ENCODE data around the gene LRRC4C. TPM values are rescaled to one million over a fixed set of nuclear protein-coding genes. Genes with fewer than 3 reads are reported as not detected.

Gene LRRC4C
- total and polyA plus RNA-seq, 2 donors (not counting 1 experiment from before 2014, with no cell fraction given) = under 0.01 to 0.02 TPM

DNA sequence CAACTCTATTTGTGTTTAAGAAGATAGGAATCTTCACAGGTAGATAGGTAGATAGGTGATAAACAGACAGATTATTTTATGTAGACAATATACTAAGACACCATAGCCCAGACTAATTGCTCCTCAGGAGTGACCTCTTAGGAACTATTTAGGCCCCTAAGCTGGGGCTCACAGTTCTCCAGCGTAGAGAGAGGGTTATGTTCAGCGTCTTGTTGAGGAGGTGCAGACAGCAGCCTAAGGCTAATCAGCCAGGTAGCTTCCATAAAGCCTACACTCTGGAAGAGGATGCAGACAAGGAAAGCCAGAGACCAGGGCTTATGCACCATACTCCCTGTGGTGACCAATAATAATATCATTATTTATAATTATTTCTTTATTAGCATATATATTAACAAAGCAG is 705.2 kb downstream of the LRRC4C start:
- H4K20me1 ChIP-seq (ENCODE audit: control insufficient read depth, extremely low read depth, insufficient read depth, low read length) = no peaks in the 10 kb centered on the region
- no peak overlapping the region for H3K4me2 ChIP-seq (ENCODE audit: extremely low read depth, insufficient read depth, low read length)
- no peaks in the 10 kb centered on the region for H3K27me3 ChIP-seq (ENCODE audit: control insufficient read depth, insufficient read depth, low read length)
- no peaks in the 10 kb centered on the region for H3K79me2 ChIP-seq (ENCODE audit: control insufficient read depth, insufficient read depth, low read length)
- H3K9me3 ChIP-seq (ENCODE audit: control insufficient read depth, insufficient read depth, low read depth, low read length) = no peaks in the 10 kb centered on the region
- H2AFZ ChIP-seq (ENCODE audit: low read length) = no peak overlapping the region
- TF ChIP-seq, protein P1, sequence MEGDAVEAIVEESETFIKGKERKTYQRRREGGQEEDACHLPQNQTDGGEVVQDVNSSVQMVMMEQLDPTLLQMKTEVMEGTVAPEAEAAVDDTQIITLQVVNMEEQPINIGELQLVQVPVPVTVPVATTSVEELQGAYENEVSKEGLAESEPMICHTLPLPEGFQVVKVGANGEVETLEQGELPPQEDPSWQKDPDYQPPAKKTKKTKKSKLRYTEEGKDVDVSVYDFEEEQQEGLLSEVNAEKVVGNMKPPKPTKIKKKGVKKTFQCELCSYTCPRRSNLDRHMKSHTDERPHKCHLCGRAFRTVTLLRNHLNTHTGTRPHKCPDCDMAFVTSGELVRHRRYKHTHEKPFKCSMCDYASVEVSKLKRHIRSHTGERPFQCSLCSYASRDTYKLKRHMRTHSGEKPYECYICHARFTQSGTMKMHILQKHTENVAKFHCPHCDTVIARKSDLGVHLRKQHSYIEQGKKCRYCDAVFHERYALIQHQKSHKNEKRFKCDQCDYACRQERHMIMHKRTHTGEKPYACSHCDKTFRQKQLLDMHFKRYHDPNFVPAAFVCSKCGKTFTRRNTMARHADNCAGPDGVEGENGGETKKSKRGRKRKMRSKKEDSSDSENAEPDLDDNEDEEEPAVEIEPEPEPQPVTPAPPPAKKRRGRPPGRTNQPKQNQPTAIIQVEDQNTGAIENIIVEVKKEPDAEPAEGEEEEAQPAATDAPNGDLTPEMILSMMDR (conservative IDR thresholded peaks at IDR 0.05 in 1 of 2, IDR thresholded peaks at IDR 0.05 in 1 of 2; ENCODE audit: low read depth in 1 of 2, low read length in 2 of 2) = no peak
- no peak for TF ChIP-seq EZH2 (IDR thresholded peaks at IDR 0.05; ENCODE audit: low read length, missing control alignments)
- H3K4me3 ChIP-seq (replicated peaks in 1 of 4; ENCODE audit: control extremely low read depth in 1 of 4, insufficient read depth in 1 of 4, low read depth in 3 of 4, low read length in 4 of 4) = no peak overlapping the region
- H3K27ac ChIP-seq (ENCODE audit: insufficient read depth, low read length) = no peak overlapping the region
- DNase-seq (ENCODE audit: low read depth in 2 of 2) = no peak
- no peak overlapping the region for H3K9ac ChIP-seq (ENCODE audit: insufficient read depth, low read length)
- no peaks in the 10 kb centered on the region for H3K4me1 ChIP-seq (ENCODE audit: control insufficient read depth, extremely low read depth, insufficient read depth, low read length)
- H3K36me3 ChIP-seq (ENCODE audit: control insufficient read depth, insufficient read depth, low read length) = no peaks in the 10 kb centered on the region

DNA sequence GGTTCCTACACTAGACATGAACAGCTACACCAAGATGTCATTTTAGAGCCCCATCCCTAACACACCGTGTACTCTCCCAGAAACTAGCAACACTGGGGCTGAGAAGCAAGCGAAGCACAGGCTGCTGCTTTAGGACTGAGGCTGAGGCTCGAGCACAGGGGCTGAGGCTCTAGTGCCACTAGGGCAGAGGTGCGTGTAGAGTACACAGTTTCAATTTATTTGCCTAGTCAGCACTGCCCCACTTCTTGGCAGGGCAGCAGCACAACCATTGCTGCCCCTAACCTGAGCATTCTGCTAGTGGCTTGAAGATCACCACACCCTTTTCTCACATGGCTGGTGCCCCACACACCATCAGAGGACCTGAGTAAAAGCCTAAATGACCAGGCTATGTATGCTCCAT is 713.2 kb downstream of the LRRC4C start:
- TF ChIP-seq, protein P1 (conservative IDR thresholded peaks at IDR 0.05 in 1 of 2, IDR thresholded peaks at IDR 0.05 in 1 of 2; ENCODE audit: low read depth in 1 of 2, low read length in 2 of 2) = no peak
- TF ChIP-seq EZH2 (IDR thresholded peaks at IDR 0.05; ENCODE audit: low read length, missing control alignments) = no peak
- Histone ChIP-seq H3K4me3 (replicated peaks in 1 of 4; ENCODE audit: control extremely low read depth in 1 of 4, insufficient read depth in 1 of 4, low read depth in 3 of 4, low read length in 4 of 4) (no peak overlapping the region), H3K4me1 (ENCODE audit: control insufficient read depth, extremely low read depth, insufficient read depth, low read length) (no peaks in the 10 kb centered on the region), H3K27me3 (ENCODE audit: control insufficient read depth, insufficient read depth, low read length) (no peaks in the 10 kb centered on the region), H4K20me1 (ENCODE audit: control insufficient read depth, extremely low read depth, insufficient read depth, low read length) (no peaks in the 10 kb centered on the region), H2AFZ (ENCODE audit: low read length) (no peak overlapping the region), H3K36me3 (ENCODE audit: control insufficient read depth, insufficient read depth, low read length) (no peaks in the 10 kb centered on the region), H3K27ac (ENCODE audit: insufficient read depth, low read length) (no peak overlapping the region), H3K79me2 (ENCODE audit: control insufficient read depth, insufficient read depth, low read length) (no peaks in the 10 kb centered on the region), H3K9ac (ENCODE audit: insufficient read depth, low read length) (no peak overlapping the region), H3K4me2 (ENCODE audit: extremely low read depth, insufficient read depth, low read length) (no peak overlapping the region), H3K9me3 (ENCODE audit: control insufficient read depth, insufficient read depth, low read depth, low read length) (no peaks in the 10 kb centered on the region)
- no peak for DNase-seq (ENCODE audit: low read depth in 2 of 2)

DNA sequence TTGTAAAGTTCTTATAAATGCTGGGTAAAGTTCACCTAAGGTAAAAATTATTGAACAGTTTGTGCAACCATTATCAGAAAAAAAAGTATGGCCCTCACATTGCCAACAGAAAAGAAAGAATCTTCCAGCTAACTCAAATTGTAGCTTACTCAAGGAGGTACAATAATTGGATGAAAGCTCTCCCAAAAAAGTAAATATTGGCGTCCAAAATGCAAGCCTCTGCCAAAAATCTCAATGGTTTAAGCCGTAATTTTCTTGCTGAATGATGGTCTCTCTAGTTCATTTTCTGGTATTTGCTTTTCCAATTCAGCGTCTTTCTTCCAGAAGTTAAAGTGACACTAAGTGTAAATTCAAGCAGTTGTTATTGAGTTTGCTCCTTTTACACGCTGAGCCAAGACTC is 727.3 kb downstream of the LRRC4C start:
- no peaks in the 10 kb centered on the region for H3K4me1 ChIP-seq (ENCODE audit: control insufficient read depth, extremely low read depth, insufficient read depth, low read length)
- no peak for DNase-seq (ENCODE audit: low read depth in 2 of 2)
- H3K9me3 ChIP-seq (ENCODE audit: control insufficient read depth, insufficient read depth, low read depth, low read length) = no peaks in the 10 kb centered on the region
- no peak overlapping the region for H3K9ac ChIP-seq (ENCODE audit: insufficient read depth, low read length)
- H3K27ac ChIP-seq (ENCODE audit: insufficient read depth, low read length) = no peak overlapping the region
- no peak overlapping the region for H3K4me2 ChIP-seq (ENCODE audit: extremely low read depth, insufficient read depth, low read length)
- TF ChIP-seq, protein P1 (conservative IDR thresholded peaks at IDR 0.05 in 1 of 2, IDR thresholded peaks at IDR 0.05 in 1 of 2; ENCODE audit: low read depth in 1 of 2, low read length in 2 of 2) = no peak
- no peak for TF ChIP-seq EZH2 (IDR thresholded peaks at IDR 0.05; ENCODE audit: low read length, missing control alignments)
- no peaks in the 10 kb centered on the region for H3K27me3 ChIP-seq (ENCODE audit: control insufficient read depth, insufficient read depth, low read length)
- no peak overlapping the region for H3K4me3 ChIP-seq (replicated peaks in 1 of 4; ENCODE audit: control extremely low read depth in 1 of 4, insufficient read depth in 1 of 4, low read depth in 3 of 4, low read length in 4 of 4)
- H4K20me1 ChIP-seq (ENCODE audit: control insufficient read depth, extremely low read depth, insufficient read depth, low read length) = no peaks in the 10 kb centered on the region
- no peak overlapping the region for H2AFZ ChIP-seq (ENCODE audit: low read length)
- H3K36me3 ChIP-seq (ENCODE audit: control insufficient read depth, insufficient read depth, low read length) = no peaks in the 10 kb centered on the region
- H3K79me2 ChIP-seq (ENCODE audit: control insufficient read depth, insufficient read depth, low read length) = no peaks in the 10 kb centered on the region

Measured in fibroblast of lung (primary cell).